HepG2 (cell line): ENCODE data around the gene IFT88. TPM values are rescaled to one million over a fixed set of nuclear protein-coding genes. Genes with fewer than 3 reads are reported as not detected.

ENCODE experiments used
- CENPT ChIP-seq: sonication (generic); formaldehyde crosslinking; IDR thresholded peaks from 2 replicates; pipeline ENCODE4 v1.8.0; 2022; ENCODE audit warnings: low read depth, mild to moderate bottlenecking, moderate library complexity, missing genetic modification reagents
- DBP ChIP-seq: sonication (generic); formaldehyde crosslinking; IDR thresholded peaks from 2 replicates; pipeline ENCODE4 v1.4.0; 2020; ENCODE audit warnings: missing genetic modification reagents; ENCODE audit errors: not compliant biosample characterization
- GATA4 ChIP-seq: sonication (generic); IDR thresholded peaks from 2 replicates; pipeline ENCODE4 v1.6.1; 2016; ENCODE audit warnings: antibody characterized with exemption, low read depth, borderline replicate concordance
- MIER3 ChIP-seq: IDR thresholded peaks from 2 replicates; pipeline ENCODE4 v1.6.1; 2016; ENCODE audit warnings: missing compliant biosample characterization, borderline replicate concordance
- NCOA5 ChIP-seq: sonication (generic); formaldehyde crosslinking; IDR thresholded peaks from 2 replicates; pipeline ENCODE4 v1.4.0; 2020; ENCODE audit warnings: missing genetic modification reagents
- NFE2L1 ChIP-seq: sonication (generic); formaldehyde crosslinking; IDR thresholded peaks from 2 replicates; pipeline ENCODE4 v1.4.0; 2020; ENCODE audit warnings: missing genetic modification reagents, mild to moderate bottlenecking, borderline replicate concordance
- NFKBIZ ChIP-seq: IDR thresholded peaks from 2 replicates; pipeline ENCODE4 v1.6.1; 2018; ENCODE audit warnings: missing genetic modification reagents, missing compliant biosample characterization
- NFYC ChIP-seq: IDR thresholded peaks from 2 replicates; pipeline ENCODE4 v1.6.1; 2016; ENCODE audit warnings: missing genetic modification reagents, missing compliant biosample characterization
- NR2C2 ChIP-seq: sonication (generic); formaldehyde crosslinking; IDR thresholded peaks from 2 replicates; pipeline ENCODE4 v1.4.0; 2020; ENCODE audit warnings: missing genetic modification reagents, mild to moderate bottlenecking, moderate library complexity, borderline replicate concordance
- PLRG1 ChIP-seq: fragments of 450-650 bp; conservative IDR thresholded peaks from 2 replicates; pipeline ENCODE4 v1.6.1; 2016
- RARG ChIP-seq: sonication (generic); formaldehyde crosslinking; IDR thresholded peaks from 2 replicates; pipeline ENCODE4 v1.4.0; 2020; ENCODE audit warnings: low read depth, mild to moderate bottlenecking, missing genetic modification reagents
- RCOR2 ChIP-seq: IDR thresholded peaks from 2 replicates; pipeline ENCODE4 v1.6.1; 2016; ENCODE audit warnings: missing biosample characterization, missing genetic modification reagents
- SOX5 ChIP-seq: IDR thresholded peaks from 2 replicates; pipeline ENCODE4 v1.6.1; 2016; ENCODE audit warnings: borderline replicate concordance
- SOX6 ChIP-seq, 2 experiments: fragments of 450-650 bp in 1 of 2; sonication (generic) in 1 of 2; formaldehyde crosslinking in 1 of 2; IDR thresholded peaks; 2 replicates each; pipeline versions ENCODE4 v1.4.0 to v1.6.1; 2017 to 2020; ENCODE audit warnings: antibody characterized with exemption in 1 of 2, mild to moderate bottlenecking in 1 of 2, missing genetic modification reagents in 1 of 2
- STAG1 ChIP-seq: sonication (generic); formaldehyde crosslinking; IDR thresholded peaks from 2 replicates; pipeline ENCODE4 v1.4.0; 2020; ENCODE audit warnings: missing genetic modification reagents
- XRCC5 ChIP-seq: fragments of 200-400 bp; formaldehyde crosslinking; optimal IDR thresholded peaks from 2 replicates; pipeline ENCODE3; 2017; ENCODE audit warnings: mild to moderate bottlenecking, low read length
- ZFP41 ChIP-seq: sonication (generic); formaldehyde crosslinking; IDR thresholded peaks from 2 replicates; pipeline ENCODE4 v1.4.0; 2020; ENCODE audit warnings: mild to moderate bottlenecking, missing genetic modification reagents, borderline replicate concordance
- ZNF138 ChIP-seq: sonication (generic); formaldehyde crosslinking; IDR thresholded peaks from 2 replicates; pipeline ENCODE4 v1.5.0; 2020; ENCODE audit warnings: mild to moderate bottlenecking, low read depth, missing genetic modification reagents
- ZNF678 ChIP-seq: sonication (generic); formaldehyde crosslinking; IDR thresholded peaks from 2 replicates; pipeline ENCODE4 v1.4.0; 2020; ENCODE audit warnings: mild to moderate bottlenecking, missing genetic modification reagents
- ZNF724P ChIP-seq: sonication (generic); formaldehyde crosslinking; IDR thresholded peaks from 2 replicates; pipeline ENCODE4 v1.8.0; 2022; ENCODE audit warnings: missing genetic modification reagents, borderline replicate concordance
- ZNF766 ChIP-seq: sonication (generic); formaldehyde crosslinking; IDR thresholded peaks from 2 replicates; pipeline ENCODE4 v1.5.0; 2020; ENCODE audit warnings: missing genetic modification reagents, borderline replicate concordance
- ZNF841 ChIP-seq: sonication (generic); formaldehyde crosslinking; IDR thresholded peaks from 2 replicates; pipeline ENCODE4 v1.8.1; 2023; ENCODE audit warnings: missing genetic modification reagents, borderline replicate concordance
- polyA plus RNA-seq, 8 experiments: library from polyadenylated mRNA; depleted of rRNA in 3 of 8; stranded (reverse) in 7 of 8; unstranded in 1 of 8; fragments of >200 nt; fragmentation: Illumina TruSeq in 4 of 8; extraction: Trizol in 4 of 8; gene quantifications; 2 replicates each; pipeline versions ENCODE4 v1.2.1 to v1.2.3, GENCODE V29; 2011 to 2016; ENCODE audit warnings: low read depth in 4 of 8, missing spikeins in 1 of 8, mixed read lengths in 1 of 8; ENCODE audit not compliant: insufficient read depth in 1 of 8
- total RNA-seq, 5 experiments: library from RNA; depleted of rRNA; stranded (reverse); fragments of >200 nt; fragmentation: Illumina TruSeq; extraction: Trizol; gene quantifications; 2 replicates each; pipeline ENCODE4 v1.2.3, GENCODE V29; 2016; ENCODE audit warnings: low read depth in 1 of 5
- TF ChIP-seq, protein P1 (sequence below): fragments of 450-650 bp; IDR thresholded peaks from 2 replicates; pipeline ENCODE4 v1.6.1; 2017; ENCODE audit warnings: mild to moderate bottlenecking
- TF ChIP-seq, protein P2 (sequence below): sonication (generic); formaldehyde crosslinking; IDR thresholded peaks from 2 replicates; pipeline ENCODE4 v1.5.1; 2020; ENCODE audit warnings: missing genetic modification reagents, mild to moderate bottlenecking, borderline replicate concordance

IFT88 gene
- total and polyA plus RNA-seq, 2 of the 13 experiments (the other 11 are each of a cell fraction or from before 2014, with no cell fraction given), result 8.4 to 19.9 TPM

DNA sequence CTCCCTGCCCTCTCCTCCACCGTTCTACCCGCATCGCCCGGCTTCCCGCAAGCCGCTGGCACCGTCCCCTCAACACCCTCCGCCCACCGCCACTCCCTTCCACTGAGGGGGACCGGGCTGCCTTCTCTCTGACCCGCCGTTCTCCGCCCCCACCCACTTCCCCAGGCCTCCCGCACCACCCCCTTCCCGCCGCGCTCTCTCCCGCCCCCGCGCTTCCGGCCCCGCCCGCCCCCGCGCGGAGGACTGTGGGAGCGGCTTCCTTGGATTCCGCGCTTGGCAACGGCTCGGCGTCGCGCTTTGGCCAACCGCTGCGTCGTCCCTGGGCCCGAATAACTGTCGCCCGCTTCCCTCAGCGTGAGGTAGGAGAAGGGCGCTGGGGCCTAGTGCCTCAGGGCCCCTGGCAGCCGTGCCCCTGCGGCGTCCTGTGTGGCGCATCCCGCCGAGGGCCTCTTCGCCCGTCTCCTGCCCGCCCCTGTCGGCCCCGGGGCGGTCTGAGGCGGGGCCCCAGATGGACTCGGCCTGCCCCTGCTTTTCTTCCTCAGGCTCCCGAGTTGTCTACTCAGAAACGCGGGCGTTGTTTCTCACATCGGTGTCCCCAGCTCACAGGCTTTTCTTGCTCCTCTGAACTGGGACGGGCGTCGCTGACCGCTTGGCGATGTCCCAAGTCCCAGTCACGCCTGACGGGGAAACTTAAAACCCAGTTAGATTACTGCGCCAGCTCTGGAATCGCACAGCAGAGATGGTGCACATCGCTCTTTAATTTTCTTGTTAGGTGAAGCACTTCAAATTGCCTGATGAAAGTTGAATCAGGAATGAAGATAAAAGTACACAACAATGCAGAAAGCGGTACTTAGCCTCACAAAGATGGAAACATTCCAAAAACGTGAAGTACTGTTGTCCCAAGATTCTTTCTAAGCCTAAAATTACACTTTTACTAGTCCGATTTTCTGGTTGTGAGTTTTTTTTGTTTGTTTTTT is at the start of gene IFT88 (continued):
- TF ChIP-seq MIER3 (CRISPR knock-in tag) (no peak), ZNF138 (CRISPR knock-in tag) (no peak), RCOR2 (CRISPR knock-in tag) (no peak; the same call in 1 of the 2 replicates), XRCC5 (no peak), SOX5 (no peak), NFYC (CRISPR knock-in tag) (peak; percentile 35; the same call in 1 of the 2 replicates), ZNF678 (CRISPR knock-in tag) (no peak), ZFP41 (CRISPR knock-in tag) (peak; percentile 70; the same call in 1 of the 2 replicates), ZNF724P (CRISPR knock-in tag) (peak; percentile 86; the same call in 1 of the 2 replicates), SOX6 (IDR thresholded peaks at IDR 0.05) (no peak), SOX6 (CRISPR knock-in tag; IDR thresholded peaks at IDR 0.05) (peak; percentile 42), GATA4 (0 out of 2 replicates have a peak, but pooled peaks have one; percentile 13), RARG (CRISPR knock-in tag) (no peak), NCOA5 (CRISPR knock-in tag) (no peak), ZNF841 (0 out of 2 replicates have a peak, but pooled peaks have one; percentile 37), NFE2L1 (CRISPR knock-in tag) (peak; percentile 51), DBP (CRISPR knock-in tag) (no peak), NFKBIZ (CRISPR knock-in tag) (no peak), ZNF766 (CRISPR knock-in tag) (no peak), NR2C2 (CRISPR knock-in tag) (peak; percentile 35), PLRG1 (no peak), STAG1 (CRISPR knock-in tag) (0 out of 2 replicates have a peak, but pooled peaks have one; percentile 3), CENPT (CRISPR knock-in tag) (0 out of 2 replicates have a peak, but pooled peaks have one; percentile 53)
- TF ChIP-seq, protein P1, sequence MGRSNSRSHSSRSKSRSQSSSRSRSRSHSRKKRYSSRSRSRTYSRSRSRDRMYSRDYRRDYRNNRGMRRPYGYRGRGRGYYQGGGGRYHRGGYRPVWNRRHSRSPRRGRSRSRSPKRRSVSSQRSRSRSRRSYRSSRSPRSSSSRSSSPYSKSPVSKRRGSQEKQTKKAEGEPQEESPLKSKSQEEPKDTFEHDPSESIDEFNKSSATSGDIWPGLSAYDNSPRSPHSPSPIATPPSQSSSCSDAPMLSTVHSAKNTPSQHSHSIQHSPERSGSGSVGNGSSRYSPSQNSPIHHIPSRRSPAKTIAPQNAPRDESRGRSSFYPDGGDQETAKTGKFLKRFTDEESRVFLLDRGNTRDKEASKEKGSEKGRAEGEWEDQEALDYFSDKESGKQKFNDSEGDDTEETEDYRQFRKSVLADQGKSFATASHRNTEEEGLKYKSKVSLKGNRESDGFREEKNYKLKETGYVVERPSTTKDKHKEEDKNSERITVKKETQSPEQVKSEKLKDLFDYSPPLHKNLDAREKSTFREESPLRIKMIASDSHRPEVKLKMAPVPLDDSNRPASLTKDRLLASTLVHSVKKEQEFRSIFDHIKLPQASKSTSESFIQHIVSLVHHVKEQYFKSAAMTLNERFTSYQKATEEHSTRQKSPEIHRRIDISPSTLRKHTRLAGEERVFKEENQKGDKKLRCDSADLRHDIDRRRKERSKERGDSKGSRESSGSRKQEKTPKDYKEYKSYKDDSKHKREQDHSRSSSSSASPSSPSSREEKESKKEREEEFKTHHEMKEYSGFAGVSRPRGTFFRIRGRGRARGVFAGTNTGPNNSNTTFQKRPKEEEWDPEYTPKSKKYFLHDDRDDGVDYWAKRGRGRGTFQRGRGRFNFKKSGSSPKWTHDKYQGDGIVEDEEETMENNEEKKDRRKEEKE, result no peak
- TF ChIP-seq, protein P2, sequence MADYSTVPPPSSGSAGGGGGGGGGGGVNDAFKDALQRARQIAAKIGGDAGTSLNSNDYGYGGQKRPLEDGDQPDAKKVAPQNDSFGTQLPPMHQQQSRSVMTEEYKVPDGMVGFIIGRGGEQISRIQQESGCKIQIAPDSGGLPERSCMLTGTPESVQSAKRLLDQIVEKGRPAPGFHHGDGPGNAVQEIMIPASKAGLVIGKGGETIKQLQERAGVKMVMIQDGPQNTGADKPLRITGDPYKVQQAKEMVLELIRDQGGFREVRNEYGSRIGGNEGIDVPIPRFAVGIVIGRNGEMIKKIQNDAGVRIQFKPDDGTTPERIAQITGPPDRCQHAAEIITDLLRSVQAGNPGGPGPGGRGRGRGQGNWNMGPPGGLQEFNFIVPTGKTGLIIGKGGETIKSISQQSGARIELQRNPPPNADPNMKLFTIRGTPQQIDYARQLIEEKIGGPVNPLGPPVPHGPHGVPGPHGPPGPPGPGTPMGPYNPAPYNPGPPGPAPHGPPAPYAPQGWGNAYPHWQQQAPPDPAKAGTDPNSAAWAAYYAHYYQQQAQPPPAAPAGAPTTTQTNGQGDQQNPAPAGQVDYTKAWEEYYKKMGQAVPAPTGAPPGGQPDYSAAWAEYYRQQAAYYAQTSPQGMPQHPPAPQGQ (CRISPR knock-in tag), result no peak
